ENCODE results near the gene PRKAR1B.

PRKAR1B gene

DNA sequence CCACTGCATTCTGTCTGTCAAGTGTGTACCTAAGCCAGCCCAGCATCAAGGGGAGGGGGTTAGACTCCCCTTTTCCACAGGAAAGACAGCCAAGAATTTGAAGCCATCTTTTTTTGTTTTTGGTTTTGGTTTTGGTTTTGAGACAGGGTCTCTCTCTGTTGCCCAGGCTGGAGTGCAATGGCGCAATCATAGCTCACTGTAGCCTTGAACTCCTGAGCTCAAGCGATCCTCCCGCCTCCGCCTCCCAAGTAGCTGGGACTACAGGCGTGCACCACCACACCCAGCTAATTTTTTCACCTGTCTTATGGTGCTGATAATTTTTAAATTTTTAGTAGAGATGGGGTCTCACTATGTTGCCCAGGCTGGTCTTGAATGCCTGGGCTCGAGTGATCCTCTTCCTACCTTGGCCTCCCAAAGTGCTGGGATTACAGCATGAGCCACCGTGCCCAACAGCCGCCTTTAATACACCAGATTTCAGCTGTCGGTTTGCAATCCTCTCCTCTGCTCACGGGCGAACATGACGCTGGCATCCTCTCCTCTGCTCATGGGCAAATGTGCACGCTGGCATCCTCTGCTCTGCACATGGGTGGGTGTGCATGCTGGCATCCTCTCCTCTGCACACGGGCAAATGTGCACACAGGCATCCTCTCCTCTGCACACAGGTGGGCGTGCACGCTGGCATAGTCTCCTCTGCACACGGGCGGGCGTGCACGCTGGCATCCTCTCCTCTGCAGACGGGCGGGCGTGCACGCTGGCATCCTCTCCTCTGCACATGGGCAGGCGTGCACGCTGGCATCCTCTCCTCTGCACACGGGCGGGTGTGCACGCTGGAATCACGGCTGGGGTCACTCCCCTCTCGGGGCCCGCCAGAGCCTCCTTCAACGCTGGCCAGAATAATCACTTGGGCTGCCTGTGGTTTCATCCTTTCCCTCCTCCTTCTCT lies 151.4 kb downstream of the PRKAR1B start:
- CTCF ChIA-PET, result no interaction called here
- no peak overlapping the region for H3K27ac ChIP-seq (ENCODE audit: extremely low read depth, low read depth, low read length)
- TF ChIP-seq, protein P1, sequence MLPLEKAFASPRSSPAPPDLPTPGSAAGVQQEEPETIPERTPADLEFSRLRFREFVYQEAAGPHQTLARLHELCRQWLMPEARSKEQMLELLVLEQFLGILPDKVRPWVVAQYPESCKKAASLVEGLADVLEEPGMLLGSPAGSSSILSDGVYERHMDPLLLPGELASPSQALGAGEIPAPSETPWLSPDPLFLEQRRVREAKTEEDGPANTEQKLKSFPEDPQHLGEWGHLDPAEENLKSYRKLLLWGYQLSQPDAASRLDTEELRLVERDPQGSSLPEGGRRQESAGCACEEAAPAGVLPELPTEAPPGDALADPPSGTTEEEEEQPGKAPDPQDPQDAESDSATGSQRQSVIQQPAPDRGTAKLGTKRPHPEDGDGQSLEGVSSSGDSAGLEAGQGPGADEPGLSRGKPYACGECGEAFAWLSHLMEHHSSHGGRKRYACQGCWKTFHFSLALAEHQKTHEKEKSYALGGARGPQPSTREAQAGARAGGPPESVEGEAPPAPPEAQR (tag by site-specific recombination; IDR thresholded peaks at IDR 0.05), result no peak
- TF ChIP-seq ZNF121 (tag by site-specific recombination; IDR thresholded peaks at IDR 0.05), result peak; percentile 28; the same call in 1 of the 2 replicates
- TF ChIP-seq, protein P2, sequence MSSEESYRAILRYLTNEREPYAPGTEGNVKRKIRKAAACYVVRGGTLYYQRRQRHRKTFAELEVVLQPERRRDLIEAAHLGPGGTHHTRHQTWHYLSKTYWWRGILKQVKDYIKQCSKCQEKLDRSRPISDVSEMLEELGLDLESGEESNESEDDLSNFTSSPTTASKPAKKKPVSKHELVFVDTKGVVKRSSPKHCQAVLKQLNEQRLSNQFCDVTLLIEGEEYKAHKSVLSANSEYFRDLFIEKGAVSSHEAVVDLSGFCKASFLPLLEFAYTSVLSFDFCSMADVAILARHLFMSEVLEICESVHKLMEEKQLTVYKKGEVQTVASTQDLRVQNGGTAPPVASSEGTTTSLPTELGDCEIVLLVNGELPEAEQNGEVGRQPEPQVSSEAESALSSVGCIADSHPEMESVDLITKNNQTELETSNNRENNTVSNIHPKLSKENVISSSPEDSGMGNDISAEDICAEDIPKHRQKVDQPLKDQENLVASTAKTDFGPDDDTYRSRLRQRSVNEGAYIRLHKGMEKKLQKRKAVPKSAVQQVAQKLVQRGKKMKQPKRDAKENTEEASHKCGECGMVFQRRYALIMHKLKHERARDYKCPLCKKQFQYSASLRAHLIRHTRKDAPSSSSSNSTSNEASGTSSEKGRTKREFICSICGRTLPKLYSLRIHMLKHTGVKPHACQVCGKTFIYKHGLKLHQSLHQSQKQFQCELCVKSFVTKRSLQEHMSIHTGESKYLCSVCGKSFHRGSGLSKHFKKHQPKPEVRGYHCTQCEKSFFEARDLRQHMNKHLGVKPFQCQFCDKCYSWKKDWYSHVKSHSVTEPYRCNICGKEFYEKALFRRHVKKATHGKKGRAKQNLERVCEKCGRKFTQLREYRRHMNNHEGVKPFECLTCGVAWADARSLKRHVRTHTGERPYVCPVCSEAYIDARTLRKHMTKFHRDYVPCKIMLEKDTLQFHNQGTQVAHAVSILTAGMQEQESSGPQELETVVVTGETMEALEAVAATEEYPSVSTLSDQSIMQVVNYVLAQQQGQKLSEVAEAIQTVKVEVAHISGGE (tag by site-specific recombination; conservative IDR thresholded peaks at IDR 0.05; ENCODE audit: low read depth), result no peak

DNA sequence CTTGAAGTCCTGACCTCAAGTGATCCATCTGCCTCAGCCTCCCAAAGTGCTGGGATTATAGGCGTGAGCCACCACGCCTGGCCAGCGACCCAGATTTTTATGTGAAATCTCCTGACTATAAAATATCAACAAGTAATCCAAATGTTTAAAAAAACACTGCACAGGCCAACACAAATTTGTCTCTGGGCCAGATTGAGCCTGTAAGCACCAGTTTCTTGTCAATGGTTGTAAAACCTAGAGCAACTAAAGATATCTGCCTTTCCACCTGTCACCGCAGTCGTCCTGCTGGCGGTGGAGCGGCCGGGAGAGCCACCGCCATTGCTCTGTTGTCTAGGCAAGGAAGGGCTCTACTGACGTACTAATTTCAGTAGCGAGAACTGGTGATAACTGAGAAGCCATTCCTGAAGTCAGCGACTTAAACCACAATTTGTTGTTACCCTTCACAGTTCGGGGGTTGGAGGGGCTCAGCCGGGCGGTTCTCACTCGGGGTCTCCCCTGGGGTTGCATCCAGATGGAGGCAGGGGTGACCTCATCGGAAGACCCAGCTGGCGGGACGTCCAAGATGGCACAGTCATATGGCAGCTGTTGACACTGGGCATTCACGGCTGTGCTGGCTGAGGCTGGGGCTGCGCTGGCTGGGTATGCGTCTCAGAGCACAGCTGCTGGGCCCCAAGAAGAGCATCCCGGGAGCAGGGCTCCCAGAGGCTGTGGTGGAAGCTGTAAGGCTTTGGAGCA lies 152.3 kb downstream of the PRKAR1B start:
- TF ChIP-seq ZNF2 (tag by site-specific recombination; IDR thresholded peaks at IDR 0.05) (no peak), ZNF670 (tag by site-specific recombination; IDR thresholded peaks at IDR 0.05; ENCODE audit: low read depth) (no peak)
- TF ChIP-seq, protein P3, sequence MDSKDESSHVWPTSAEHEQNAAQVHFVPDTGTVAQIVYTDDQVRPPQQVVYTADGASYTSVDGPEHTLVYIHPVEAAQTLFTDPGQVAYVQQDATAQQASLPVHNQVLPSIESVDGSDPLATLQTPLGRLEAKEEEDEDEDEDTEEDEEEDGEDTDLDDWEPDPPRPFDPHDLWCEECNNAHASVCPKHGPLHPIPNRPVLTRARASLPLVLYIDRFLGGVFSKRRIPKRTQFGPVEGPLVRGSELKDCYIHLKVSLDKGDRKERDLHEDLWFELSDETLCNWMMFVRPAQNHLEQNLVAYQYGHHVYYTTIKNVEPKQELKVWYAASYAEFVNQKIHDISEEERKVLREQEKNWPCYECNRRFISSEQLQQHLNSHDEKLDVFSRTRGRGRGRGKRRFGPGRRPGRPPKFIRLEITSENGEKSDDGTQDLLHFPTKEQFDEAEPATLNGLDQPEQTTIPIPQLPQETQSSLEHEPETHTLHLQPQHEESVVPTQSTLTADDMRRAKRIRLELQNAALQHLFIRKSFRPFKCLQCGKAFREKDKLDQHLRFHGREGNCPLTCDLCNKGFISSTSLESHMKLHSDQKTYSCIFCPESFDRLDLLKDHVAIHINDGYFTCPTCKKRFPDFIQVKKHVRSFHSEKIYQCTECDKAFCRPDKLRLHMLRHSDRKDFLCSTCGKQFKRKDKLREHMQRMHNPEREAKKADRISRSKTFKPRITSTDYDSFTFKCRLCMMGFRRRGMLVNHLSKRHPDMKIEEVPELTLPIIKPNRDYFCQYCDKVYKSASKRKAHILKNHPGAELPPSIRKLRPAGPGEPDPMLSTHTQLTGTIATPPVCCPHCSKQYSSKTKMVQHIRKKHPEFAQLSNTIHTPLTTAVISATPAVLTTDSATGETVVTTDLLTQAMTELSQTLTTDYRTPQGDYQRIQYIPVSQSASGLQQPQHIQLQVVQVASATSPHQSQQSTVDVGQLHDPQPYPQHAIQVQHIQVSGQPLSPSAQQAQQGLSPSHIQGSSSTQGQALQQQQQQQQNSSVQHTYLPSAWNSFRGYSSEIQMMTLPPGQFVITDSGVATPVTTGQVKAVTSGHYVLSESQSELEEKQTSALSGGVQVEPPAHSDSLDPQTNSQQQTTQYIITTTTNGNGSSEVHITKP (tag by site-specific recombination; IDR thresholded peaks at IDR 0.05), result no peak
- no peaks in the 10 kb centered on the region for H3K9me3 ChIP-seq (ENCODE audit: control insufficient read depth, insufficient read depth, low read depth, low read length)
- ChIA-PET POLR2A (no interaction called here), CTCF (no interaction called here)
- H3K4me3 ChIP-seq (ENCODE audit: low read depth, low read length), result no peak overlapping the region
- H3K4me1 ChIP-seq (ENCODE audit: control insufficient read depth, insufficient read depth, low read length), result no peaks in the 10 kb centered on the region
- H3K27ac ChIP-seq (ENCODE audit: extremely low read depth, low read depth, low read length), result no peak overlapping the region
- no peaks in the 10 kb centered on the region for H3K36me3 ChIP-seq (ENCODE audit: control insufficient read depth in 2 of 2, insufficient read depth in 1 of 2, low read length in 2 of 2)

More for the DNA sequence above, 151.4 kb downstream of the PRKAR1B start:
- POLR2A ChIA-PET, result no interaction called here
- H3K36me3 ChIP-seq (ENCODE audit: control insufficient read depth in 2 of 2, insufficient read depth in 1 of 2, low read length in 2 of 2), result no peaks in the 10 kb centered on the region
- H3K4me3 ChIP-seq (ENCODE audit: low read depth, low read length), result no peak overlapping the region
- H3K9me3 ChIP-seq (ENCODE audit: control insufficient read depth, insufficient read depth, low read depth, low read length), result no peaks in the 10 kb centered on the region
- H3K4me1 ChIP-seq (ENCODE audit: control insufficient read depth, insufficient read depth, low read length), result no peaks in the 10 kb centered on the region

DNA sequence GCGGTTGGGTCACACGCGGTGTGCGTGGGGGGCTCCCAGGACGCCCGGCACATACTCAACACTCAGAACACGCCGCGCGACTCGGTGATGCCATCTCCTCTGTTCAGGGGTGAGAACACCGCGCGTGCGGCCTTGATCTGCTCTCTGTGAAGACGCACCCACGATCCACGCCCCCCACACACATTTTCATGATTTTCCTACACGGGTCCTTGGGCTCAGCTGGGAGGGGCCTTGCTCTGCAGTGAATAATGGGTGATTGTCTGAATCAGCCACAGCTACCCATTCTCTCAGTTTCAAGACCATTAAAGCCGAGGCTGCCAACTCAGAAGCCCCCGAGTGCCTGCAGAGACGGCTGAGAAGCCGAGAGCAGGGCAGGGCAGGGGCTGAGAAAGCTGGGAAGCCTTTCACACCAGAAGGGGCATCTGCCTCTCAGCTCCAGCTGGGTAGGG lies 153.1 kb downstream of the PRKAR1B start:
- no peaks in the 10 kb centered on the region for H3K36me3 ChIP-seq (ENCODE audit: control insufficient read depth in 2 of 2, insufficient read depth in 1 of 2, low read length in 2 of 2)
- no peak for TF ChIP-seq TCF7L2 (IDR thresholded peaks at IDR 0.05; ENCODE audit: borderline replicate concordance, low read depth, low read length)
- TF ChIP-seq, protein P4, sequence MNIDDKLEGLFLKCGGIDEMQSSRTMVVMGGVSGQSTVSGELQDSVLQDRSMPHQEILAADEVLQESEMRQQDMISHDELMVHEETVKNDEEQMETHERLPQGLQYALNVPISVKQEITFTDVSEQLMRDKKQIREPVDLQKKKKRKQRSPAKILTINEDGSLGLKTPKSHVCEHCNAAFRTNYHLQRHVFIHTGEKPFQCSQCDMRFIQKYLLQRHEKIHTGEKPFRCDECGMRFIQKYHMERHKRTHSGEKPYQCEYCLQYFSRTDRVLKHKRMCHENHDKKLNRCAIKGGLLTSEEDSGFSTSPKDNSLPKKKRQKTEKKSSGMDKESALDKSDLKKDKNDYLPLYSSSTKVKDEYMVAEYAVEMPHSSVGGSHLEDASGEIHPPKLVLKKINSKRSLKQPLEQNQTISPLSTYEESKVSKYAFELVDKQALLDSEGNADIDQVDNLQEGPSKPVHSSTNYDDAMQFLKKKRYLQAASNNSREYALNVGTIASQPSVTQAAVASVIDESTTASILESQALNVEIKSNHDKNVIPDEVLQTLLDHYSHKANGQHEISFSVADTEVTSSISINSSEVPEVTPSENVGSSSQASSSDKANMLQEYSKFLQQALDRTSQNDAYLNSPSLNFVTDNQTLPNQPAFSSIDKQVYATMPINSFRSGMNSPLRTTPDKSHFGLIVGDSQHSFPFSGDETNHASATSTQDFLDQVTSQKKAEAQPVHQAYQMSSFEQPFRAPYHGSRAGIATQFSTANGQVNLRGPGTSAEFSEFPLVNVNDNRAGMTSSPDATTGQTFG (tag by site-specific recombination; IDR thresholded peaks at IDR 0.05; ENCODE audit: borderline replicate concordance), result no peak
- TF ChIP-seq ZNF112 (tag by site-specific recombination; IDR thresholded peaks at IDR 0.05), result no peak
- TF ChIP-seq, protein P5, sequence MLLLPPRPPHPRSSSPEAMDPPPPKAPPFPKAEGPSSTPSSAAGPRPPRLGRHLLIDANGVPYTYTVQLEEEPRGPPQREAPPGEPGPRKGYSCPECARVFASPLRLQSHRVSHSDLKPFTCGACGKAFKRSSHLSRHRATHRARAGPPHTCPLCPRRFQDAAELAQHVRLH (tag by site-specific recombination; IDR thresholded peaks at IDR 0.05), result no peak
- TF ChIP-seq HOXC10 (CRISPR knock-in tag; IDR thresholded peaks at IDR 0.05), result no peak
- TF ChIP-seq, protein P6, sequence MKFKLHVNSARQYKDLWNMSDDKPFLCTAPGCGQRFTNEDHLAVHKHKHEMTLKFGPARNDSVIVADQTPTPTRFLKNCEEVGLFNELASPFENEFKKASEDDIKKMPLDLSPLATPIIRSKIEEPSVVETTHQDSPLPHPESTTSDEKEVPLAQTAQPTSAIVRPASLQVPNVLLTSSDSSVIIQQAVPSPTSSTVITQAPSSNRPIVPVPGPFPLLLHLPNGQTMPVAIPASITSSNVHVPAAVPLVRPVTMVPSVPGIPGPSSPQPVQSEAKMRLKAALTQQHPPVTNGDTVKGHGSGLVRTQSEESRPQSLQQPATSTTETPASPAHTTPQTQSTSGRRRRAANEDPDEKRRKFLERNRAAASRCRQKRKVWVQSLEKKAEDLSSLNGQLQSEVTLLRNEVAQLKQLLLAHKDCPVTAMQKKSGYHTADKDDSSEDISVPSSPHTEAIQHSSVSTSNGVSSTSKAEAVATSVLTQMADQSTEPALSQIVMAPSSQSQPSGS (tag by site-specific recombination; IDR thresholded peaks at IDR 0.05; ENCODE audit: low read depth), result no peak
- TF ChIP-seq ZNF48 (tag by site-specific recombination; IDR thresholded peaks at IDR 0.05), result no peak
- H3K4me1 ChIP-seq (ENCODE audit: control insufficient read depth, insufficient read depth, low read length), result no peaks in the 10 kb centered on the region
- POLR2A ChIA-PET, result no interaction called here
- H3K4me3 ChIP-seq (ENCODE audit: low read depth, low read length), result no peak overlapping the region
- CTCF ChIA-PET, result no interaction called here
- H3K9me3 ChIP-seq (ENCODE audit: control insufficient read depth, insufficient read depth, low read depth, low read length), result no peaks in the 10 kb centered on the region
- no peak overlapping the region for H3K27ac ChIP-seq (ENCODE audit: extremely low read depth, low read depth, low read length)
